Measurements from ENCODE around the gene TBP. TPM values are rescaled to one million over a fixed set of nuclear protein-coding genes. Genes with fewer than 3 reads are reported as not detected.
"Not testable (repeated sequence)": the region's sequence is repeated elsewhere in the genome, so short reads cannot be mapped to it uniquely, and the experiment has no call there.

The TBP gene
- total RNA-seq, 1 experiment from 2014 or later = 18.3 TPM

DNA sequence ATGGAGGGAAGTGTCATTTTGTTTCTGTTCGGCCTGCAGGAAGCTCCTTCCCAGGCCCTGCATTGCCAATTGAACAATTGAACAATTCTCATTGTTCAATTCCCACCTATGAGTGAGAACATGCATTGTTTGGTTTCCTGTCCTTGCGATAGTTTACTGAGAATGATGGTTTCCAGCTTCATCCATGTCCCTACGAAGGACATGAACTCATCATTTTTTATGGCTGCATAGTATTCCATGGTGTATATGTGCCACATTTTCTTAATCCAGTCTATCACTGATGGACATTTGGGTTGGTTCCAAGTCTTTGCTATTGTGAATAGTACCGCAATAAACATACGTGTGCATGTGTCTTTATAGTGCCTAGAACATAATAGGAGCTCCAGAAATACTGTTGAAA lies 26.2 kb upstream of the TBP start:
- H3K36me3 ChIP-seq, DNase-seq, H3K9me3 ChIP-seq, H3K27me3 ChIP-seq, H3K4me3 ChIP-seq: not testable (repeated sequence)

GRCh38 chr6:170529839-170530469 lies 24.2 kb upstream of the TBP start:
- DNase-seq = peak; percentile 73
- Histone ChIP-seq H3K36me3 (peaks cover 21% of the 10 kb centered on the region), H3K4me3 (no peak overlapping the region), H3K9me3 (no peaks in the 10 kb centered on the region), H3K27me3 (no peaks in the 10 kb centered on the region)

DNA sequence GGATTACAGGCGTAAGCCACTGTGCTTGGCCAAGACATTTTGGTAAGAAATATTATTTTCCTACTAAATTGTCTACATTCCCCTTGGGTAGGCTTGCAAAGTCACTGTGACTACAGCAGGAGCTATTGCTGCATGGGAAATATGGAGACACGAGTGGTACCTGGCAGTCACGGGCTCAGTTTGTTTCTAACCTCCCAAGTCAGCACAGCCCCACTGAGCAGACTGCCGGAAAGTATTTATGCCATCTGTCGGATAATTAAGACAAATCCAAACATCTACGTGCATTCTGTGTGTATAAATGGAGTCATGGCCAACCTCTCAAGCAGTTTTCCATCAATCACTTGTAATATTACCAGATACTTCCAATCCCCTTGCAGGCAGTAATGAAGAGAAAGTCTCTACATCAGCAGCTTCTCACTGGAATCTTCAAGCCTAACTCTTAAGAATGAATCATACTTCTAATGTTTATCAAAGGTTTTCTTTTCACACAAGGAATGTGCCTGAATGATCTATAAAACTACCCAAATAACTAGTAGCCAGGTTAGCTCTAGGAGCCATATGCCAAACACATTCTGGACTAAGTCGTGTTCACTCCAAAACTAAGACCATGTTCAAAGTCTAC lies 21.2 kb upstream of the TBP start:
- no peaks in the 10 kb centered on the region for H3K9me3 ChIP-seq
- no peaks in the 10 kb centered on the region for H3K27me3 ChIP-seq
- no peak for DNase-seq
- peaks cover 51% of the 10 kb centered on the region for H3K36me3 ChIP-seq
- no peak overlapping the region for H3K4me3 ChIP-seq

GRCh38 chr6:170533792-170534191 lies 20.4 kb upstream of the TBP start:
- DNase-seq = no peak
- no peaks in the 10 kb centered on the region for H3K9me3 ChIP-seq
- H3K27me3 ChIP-seq = no peaks in the 10 kb centered on the region
- H3K4me3 ChIP-seq = no peak overlapping the region
- H3K36me3 ChIP-seq = peaks cover 60% of the 10 kb centered on the region

GRCh38 chr6:170535004-170535403 lies 19.2 kb upstream of the TBP start:
- H3K27me3 ChIP-seq = no peaks in the 10 kb centered on the region
- H3K36me3 ChIP-seq = peaks cover 72% of the 10 kb centered on the region
- no peak overlapping the region for H3K4me3 ChIP-seq
- DNase-seq = no peak
- H3K9me3 ChIP-seq = no peaks in the 10 kb centered on the region

GRCh38 chr6:170536671-170537070 lies 17.5 kb upstream of the TBP start:
- Histone ChIP-seq H3K36me3 (peaks cover 84% of the 10 kb centered on the region), H3K27me3 (no peaks in the 10 kb centered on the region), H3K9me3 (no peaks in the 10 kb centered on the region), H3K4me3 (no peak overlapping the region)
- no peak for DNase-seq

- no peaks in the 10 kb centered on the region for H3K27me3 ChIP-seq
- H3K36me3 ChIP-seq = peaks cover 88% of the 10 kb centered on the region
- DNase-seq = no peak
- no peak overlapping the region for H3K4me3 ChIP-seq
- H3K9me3 ChIP-seq = no peaks in the 10 kb centered on the region
Observed at GRCh38 chr6:170537329-170537728, 16.8 kb upstream of the TBP start.

GRCh38 chr6:170542031-170542719 lies 12.0 kb upstream of the TBP start:
- no peak for DNase-seq
- Histone ChIP-seq H3K36me3 (peaks cover 90% of the 10 kb centered on the region), H3K9me3 (no peaks in the 10 kb centered on the region), H3K27me3 (no peaks in the 10 kb centered on the region), H3K4me3 (no peak overlapping the region)

DNA sequence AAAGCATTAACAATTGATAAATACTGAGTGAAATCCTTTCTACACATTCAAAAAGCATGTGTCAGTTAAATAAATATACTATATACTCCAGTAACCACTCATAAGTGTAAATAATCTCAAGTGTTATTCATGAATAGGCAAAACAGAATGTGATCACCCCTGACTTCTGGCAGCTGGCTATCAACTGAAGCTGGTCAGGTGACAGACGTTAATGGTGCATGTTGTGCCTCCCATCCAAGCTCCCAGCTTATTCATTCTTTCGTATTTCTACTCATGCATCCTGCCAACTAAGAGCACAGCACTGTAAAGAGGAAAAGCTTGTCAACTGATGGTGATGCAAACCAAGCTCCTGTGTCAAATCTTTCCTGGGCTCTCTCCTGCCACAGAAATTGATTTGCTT lies 8.8 kb upstream of the TBP start:
- H3K27me3 ChIP-seq = no peaks in the 10 kb centered on the region
- peak; percentile 84 for DNase-seq
- no peaks in the 10 kb centered on the region for H3K9me3 ChIP-seq
- H3K4me3 ChIP-seq = no peak overlapping the region
- H3K36me3 ChIP-seq = peaks cover 87% of the 10 kb centered on the region

GRCh38 chr6:170552765-170553533 lies 1.2 kb upstream of the TBP start, which contains the start of gene PSMB1:
Gene PSMB1 (minus strand): TSS chr6:170553307. CDS start chr6:170553242, 65 bp downstream.
- H3K27me3 ChIP-seq = no peaks in the 10 kb centered on the region
- peaks cover 54% of the 10 kb centered on the region for H3K36me3 ChIP-seq

DNA sequence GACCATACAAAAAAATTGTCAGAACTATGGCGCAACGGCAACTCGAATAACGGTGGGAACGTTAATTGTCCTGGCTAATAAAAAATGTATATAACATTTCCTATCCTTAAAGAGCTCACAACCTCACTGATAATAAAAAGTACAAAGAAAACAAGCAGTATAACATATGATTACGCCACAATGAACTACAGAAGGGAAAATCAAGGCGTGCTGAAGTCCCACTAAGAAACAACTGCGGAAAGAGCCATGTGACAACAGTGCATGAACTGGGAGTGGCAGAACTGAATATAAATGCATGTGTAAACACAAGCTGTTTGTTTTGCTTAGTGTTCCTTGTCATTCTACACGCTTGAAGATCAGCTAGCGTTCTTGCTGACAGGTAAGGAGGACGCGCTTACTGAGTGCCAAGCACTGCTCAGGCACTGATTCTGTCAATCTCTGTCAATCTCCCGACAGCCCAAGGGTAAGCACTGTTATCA lies 596 bp upstream of the TBP start:
- no peak for DNase-seq
- peak overlapping the region; percentile 100 for H3K4me3 ChIP-seq
- H3K27me3 ChIP-seq = no peaks in the 10 kb centered on the region
- H3K9me3 ChIP-seq = no peaks in the 10 kb centered on the region
- H3K36me3 ChIP-seq = peaks cover 52% of the 10 kb centered on the region

More at GRCh38 chr6:170552765-170553533, 1.2 kb upstream of the TBP start, which contains the start of gene PSMB1:
- peak within 1 kb of the TSS; percentile 100 for H3K4me3 ChIP-seq
- peak; percentile 95 for DNase-seq
- no peaks in the 10 kb centered on the region for H3K9me3 ChIP-seq

GRCh38 chr6:170554796-170555137 lies 598 bp downstream of the TBP start:
- no peaks in the 10 kb centered on the region for H3K27me3 ChIP-seq
- H3K36me3 ChIP-seq = peaks cover 50% of the 10 kb centered on the region
- H3K4me3 ChIP-seq = peak overlapping the region; percentile 100
- no peak for DNase-seq
- no peaks in the 10 kb centered on the region for H3K9me3 ChIP-seq

GRCh38 chr6:170555305-170555704 lies 1.1 kb downstream of the TBP start:
- Histone ChIP-seq H3K4me3 (peak overlapping the region; percentile 100), H3K36me3 (peaks cover 47% of the 10 kb centered on the region), H3K27me3 (no peaks in the 10 kb centered on the region), H3K9me3 (no peaks in the 10 kb centered on the region)
- DNase-seq = no peak

DNA sequence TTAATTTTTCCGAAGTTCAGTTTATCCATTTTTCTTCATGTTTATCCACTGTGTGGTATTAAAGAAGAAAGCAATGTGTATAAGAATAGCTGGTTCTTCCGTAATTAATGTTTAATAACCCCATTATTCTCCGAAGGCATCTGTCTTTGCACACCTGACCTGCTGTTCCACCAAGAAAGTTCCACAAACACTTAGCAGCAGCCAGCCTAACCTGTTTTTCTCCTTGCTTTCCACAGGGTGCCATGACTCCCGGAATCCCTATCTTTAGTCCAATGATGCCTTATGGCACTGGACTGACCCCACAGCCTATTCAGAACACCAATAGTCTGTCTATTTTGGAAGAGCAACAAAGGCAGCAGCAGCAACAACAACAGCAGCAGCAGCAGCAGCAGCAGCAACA lies 7.4 kb downstream of the TBP start:
- no peak for DNase-seq
- no peaks in the 10 kb centered on the region for H3K9me3 ChIP-seq
- H3K36me3 ChIP-seq = peaks cover 74% of the 10 kb centered on the region
- H3K27me3 ChIP-seq = no peaks in the 10 kb centered on the region
- H3K4me3 ChIP-seq = no peak overlapping the region

GRCh38 chr6:170564936-170565530 lies 10.9 kb downstream of the TBP start:
- DNase-seq = no peak
- Histone ChIP-seq H3K27me3 (no peaks in the 10 kb centered on the region), H3K4me3 (no peak overlapping the region), H3K9me3 (no peaks in the 10 kb centered on the region), H3K36me3 (peaks cover 72% of the 10 kb centered on the region)

DNA sequence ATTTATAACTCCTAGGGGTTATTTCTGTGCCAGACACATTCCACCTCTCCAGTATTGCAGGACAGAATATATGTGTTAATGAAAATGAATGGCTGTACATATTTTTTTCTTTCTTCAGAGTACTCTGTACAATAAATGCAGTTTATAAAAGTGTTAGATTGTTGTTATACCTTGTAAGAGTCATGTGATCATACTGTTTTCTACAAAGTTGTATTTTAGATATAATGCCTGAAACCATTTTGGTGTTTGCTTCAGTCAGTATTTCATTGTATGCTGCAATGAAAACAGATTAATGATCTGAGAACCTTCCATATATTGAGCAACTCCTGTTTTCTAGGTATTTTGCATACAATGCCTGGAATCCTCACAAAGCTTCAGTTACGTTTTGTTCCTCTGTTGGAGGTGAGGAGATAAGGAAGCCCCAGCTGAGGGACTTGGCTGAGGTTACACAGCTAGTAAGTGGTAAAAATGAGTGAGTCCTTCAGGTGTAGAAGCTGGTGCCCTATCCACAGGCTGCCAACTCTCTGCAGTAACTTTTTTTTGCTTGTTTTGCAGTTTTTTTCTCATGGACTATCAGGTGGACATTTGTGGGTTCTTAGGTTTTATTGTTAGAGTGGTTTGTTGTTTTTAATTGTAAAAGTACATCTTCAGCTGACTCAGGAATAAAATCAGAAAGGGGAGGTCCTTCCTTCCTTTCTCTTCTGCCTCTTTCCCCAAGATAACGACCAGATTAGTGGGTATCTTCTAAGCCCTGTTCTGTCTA lies 18.7 kb downstream of the TBP start:
- Histone ChIP-seq H3K27me3 (no peaks in the 10 kb centered on the region), H3K36me3 (peaks cover 58% of the 10 kb centered on the region), H3K9me3 (no peaks in the 10 kb centered on the region), H3K4me3 (no peak overlapping the region)
- DNase-seq = no peak

All from MG63 (cell line).